ENCODE data around the gene NGRN. TPM values are rescaled to one million over a fixed set of nuclear protein-coding genes. Genes with fewer than 3 reads are reported as not detected.

Gene NGRN
- total RNA-seq, 1 experiment from 2014 or later: 135 TPM

GRCh38 chr15:90315278-90315982 lies 50.0 kb downstream of the NGRN start:
- intact Hi-C loops (cut with micrococcal nuclease; ENCODE audit: unreplicated experiment): no loop called here
- Histone ChIP-seq H3K27ac (ENCODE audit: low read depth, low read length, poor library complexity, severe bottlenecking) (no peak overlapping the region), H3K27me3 (replicated peaks; ENCODE audit: insufficient read depth, low read depth, low read length, poor library complexity) (no peaks in the 10 kb centered on the region), H3K36me3 (ENCODE audit: insufficient read depth, low read length, poor library complexity, severe bottlenecking) (no peaks in the 10 kb centered on the region), H3K4me1 (ENCODE audit: insufficient read depth, low read length, poor library complexity, severe bottlenecking) (peaks cover 3% of the 10 kb centered on the region), H3K9me3 (ENCODE audit: low read depth, low read length, poor library complexity, severe bottlenecking) (no peaks in the 10 kb centered on the region), H3K4me3 (ENCODE audit: low read depth, low read length, poor library complexity, severe bottlenecking) (no peak overlapping the region)
- TF ChIP-seq EZH2 (IDR thresholded peaks at IDR 0.05; ENCODE audit: borderline replicate concordance, low read depth, low read length, poor library complexity, severe bottlenecking) (no peak), CTCF (conservative IDR thresholded peaks at IDR 0.05; ENCODE audit: low read depth, low read length) (no peak)
- CTCF ChIA-PET: no interaction called here
- POLR2A ChIA-PET (ENCODE audit: low non-redundant PET): interaction anchor here (0.6 to 0.7 kb wide), 3 partner anchors 332 to 640 kb away, joined by 3 to 10 read pairs (median 5); no protein-coding TSS in a partner anchor
- no TSS peak for BruUV-seq (replicated peaks)
- DNase-seq (ENCODE audit: low spot score): no peak

- Histone ChIP-seq H3K4me3 (ENCODE audit: low read depth, low read length, poor library complexity, severe bottlenecking) (no peak overlapping the region), H3K9me3 (ENCODE audit: low read depth, low read length, poor library complexity, severe bottlenecking) (no peaks in the 10 kb centered on the region), H3K27me3 (replicated peaks; ENCODE audit: insufficient read depth, low read depth, low read length, poor library complexity) (no peaks in the 10 kb centered on the region), H3K27ac (ENCODE audit: low read depth, low read length, poor library complexity, severe bottlenecking) (no peak overlapping the region), H3K36me3 (ENCODE audit: insufficient read depth, low read length, poor library complexity, severe bottlenecking) (no peaks in the 10 kb centered on the region), H3K4me1 (ENCODE audit: insufficient read depth, low read length, poor library complexity, severe bottlenecking) (peaks cover 7% of the 10 kb centered on the region)
- no peak for DNase-seq (ENCODE audit: low spot score)
- no peak for TF ChIP-seq CTCF (conservative IDR thresholded peaks at IDR 0.05; ENCODE audit: low read depth, low read length)
- TF ChIP-seq EZH2 (IDR thresholded peaks at IDR 0.05; ENCODE audit: borderline replicate concordance, low read depth, low read length, poor library complexity, severe bottlenecking): no peak
- ChIA-PET CTCF (no interaction called here), POLR2A (ENCODE audit: low non-redundant PET) (no interaction called here)
- intact Hi-C loops (cut with micrococcal nuclease; ENCODE audit: unreplicated experiment): no loop called here
- no TSS peak for BruUV-seq (replicated peaks)
Measured at GRCh38 chr15:90316139-90316538, 50.7 kb downstream of the NGRN start.

- TF ChIP-seq CTCF (conservative IDR thresholded peaks at IDR 0.05; ENCODE audit: low read depth, low read length) (no peak), EZH2 (IDR thresholded peaks at IDR 0.05; ENCODE audit: borderline replicate concordance, low read depth, low read length, poor library complexity, severe bottlenecking) (no peak)
- no peaks in the 10 kb centered on the region for H3K27me3 ChIP-seq (replicated peaks; ENCODE audit: insufficient read depth, low read depth, low read length, poor library complexity)
- H3K36me3 ChIP-seq (ENCODE audit: insufficient read depth, low read length, poor library complexity, severe bottlenecking): no peaks in the 10 kb centered on the region
- H3K9me3 ChIP-seq (ENCODE audit: low read depth, low read length, poor library complexity, severe bottlenecking): no peaks in the 10 kb centered on the region
- BruUV-seq (replicated peaks): no TSS peak
- ChIA-PET POLR2A (ENCODE audit: low non-redundant PET) (no interaction called here), CTCF (interaction anchor here (0.7 kb wide), 2 partner anchors 33 to 182 kb away, joined by 5 to 9 read pairs; partner anchors contain the start of gene ZNF774)
- no peak overlapping the region for H3K4me3 ChIP-seq (ENCODE audit: low read depth, low read length, poor library complexity, severe bottlenecking)
- H3K4me1 ChIP-seq (ENCODE audit: insufficient read depth, low read length, poor library complexity, severe bottlenecking): peaks cover 7% of the 10 kb centered on the region
- intact Hi-C loops (cut with micrococcal nuclease; ENCODE audit: unreplicated experiment): no loop called here
- H3K27ac ChIP-seq (ENCODE audit: low read depth, low read length, poor library complexity, severe bottlenecking): no peak overlapping the region
- DNase-seq (ENCODE audit: low spot score): no peak
Measured at GRCh38 chr15:90318591-90318990, 53.1 kb downstream of the NGRN start.

Data from A673 (cell line).